Epithelial cell of prostate (primary cell): ENCODE data around the gene RPS27A.

Source experiments
- DNase-seq: peaks from one replicate; pipeline ENCODE4 v3.0.0-alpha.2; 2011; ENCODE audit warnings: low read depth, low spot score
- H3K27ac ChIP-seq: fragments of 450-650 bp; 2 replicates; pipeline ENCODE4 v1.5.1; 2017; ENCODE audit warnings: mild to moderate bottlenecking

Gene RPS27A

DNA sequence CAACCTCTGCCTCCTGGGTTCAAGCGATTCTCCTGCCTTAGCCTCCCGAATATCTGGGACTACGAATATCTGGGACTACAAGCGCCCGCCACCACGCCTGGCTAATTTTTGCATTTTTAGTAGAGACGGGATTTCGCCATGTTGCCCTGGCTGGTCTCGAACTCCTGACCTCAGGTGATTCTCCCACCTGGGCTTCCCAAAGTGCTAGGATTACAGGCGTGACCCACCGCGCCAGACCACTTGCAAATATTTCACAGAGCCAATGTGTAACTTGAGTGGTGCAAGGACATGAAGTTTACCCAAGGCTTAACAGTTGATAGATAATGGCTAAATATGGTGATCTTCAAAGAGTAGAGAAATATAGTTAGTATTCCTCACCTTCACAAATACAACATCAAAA lies 50.6 kb downstream of the RPS27A start:
- no peak overlapping the region for H3K27ac ChIP-seq
- DNase-seq, result no peak
